ENCODE results near the gene EMD. TPM values are rescaled to one million over a fixed set of nuclear protein-coding genes. Genes with fewer than 3 reads are reported as not detected.

EMD gene
- total and polyA plus RNA-seq, 2 donors from 2014 or later = 79.6 to 102 TPM

GRCh38 chrX:154352012-154352401 lies 27.1 kb upstream of the EMD start:
- Histone ChIP-seq H3K9ac (ENCODE audit: low read length in 3 of 3) (no peak overlapping the region), H3K4me1 (ENCODE audit: control insufficient read depth in 2 of 3, insufficient read depth in 2 of 3, low read depth in 1 of 3, low read length in 3 of 3) (no peaks in the 10 kb centered on the region), H3K9me3 (ENCODE audit: control insufficient read depth in 2 of 3, insufficient read depth in 1 of 3, low read length in 3 of 3) (no peaks in the 10 kb centered on the region), H3K4me3 (ENCODE audit: low read length in 3 of 3) (no peak overlapping the region), H3K27ac (ENCODE audit: low read depth in 2 of 2, low read length in 2 of 2) (no peak overlapping the region), H3K36me3 (ENCODE audit: control insufficient read depth in 2 of 3, insufficient read depth in 3 of 3, low read length in 3 of 3) (peaks cover 0 to 20% (median 5%) of the 10 kb centered on the region in 3 donors), H3K27me3 (ENCODE audit: control insufficient read depth, insufficient read depth, low read length) (no peaks in the 10 kb centered on the region)
- TF ChIP-seq CTCF (IDR thresholded peaks at IDR 0.05; ENCODE audit: borderline replicate concordance, extremely low read depth, insufficient read depth) = no peak
- FAIRE-seq (no peak), DNase-seq (no peak)
- intact Hi-C loops (cut with DNase I) = no loop called here

GRCh38 chrX:154352466-154352865 lies 26.6 kb upstream of the EMD start:
- H3K36me3 ChIP-seq (ENCODE audit: control insufficient read depth in 2 of 3, insufficient read depth in 3 of 3, low read length in 3 of 3) = peaks cover 0 to 20% (median 5%) of the 10 kb centered on the region in 3 donors
- no peak for TF ChIP-seq CTCF (IDR thresholded peaks at IDR 0.05; ENCODE audit: borderline replicate concordance, extremely low read depth, insufficient read depth)
- H3K9me3 ChIP-seq (ENCODE audit: control insufficient read depth in 2 of 3, insufficient read depth in 1 of 3, low read length in 3 of 3) = no peaks in the 10 kb centered on the region
- DNase-seq (no peak), FAIRE-seq (no peak)
- intact Hi-C loops (cut with DNase I) = no loop called here
- H3K27me3 ChIP-seq (ENCODE audit: control insufficient read depth, insufficient read depth, low read length) = no peaks in the 10 kb centered on the region
- H3K27ac ChIP-seq (ENCODE audit: low read depth in 2 of 2, low read length in 2 of 2) = no peak overlapping the region
- H3K4me3 ChIP-seq (ENCODE audit: low read length in 3 of 3) = no peak overlapping the region
- H3K9ac ChIP-seq (ENCODE audit: low read length in 3 of 3) = no peak overlapping the region
- H3K4me1 ChIP-seq (ENCODE audit: control insufficient read depth in 2 of 3, insufficient read depth in 2 of 3, low read depth in 1 of 3, low read length in 3 of 3) = no peaks in the 10 kb centered on the region

GRCh38 chrX:154353172-154353843 lies 25.8 kb upstream of the EMD start:
- H3K4me3 ChIP-seq (ENCODE audit: low read length in 3 of 3) = no peak overlapping the region
- no peak for DNase-seq
- TF ChIP-seq CTCF (IDR thresholded peaks at IDR 0.05; ENCODE audit: borderline replicate concordance, extremely low read depth, insufficient read depth) = no peak
- intact Hi-C loops (cut with DNase I) = no loop called here
- no peaks in the 10 kb centered on the region for H3K27me3 ChIP-seq (ENCODE audit: control insufficient read depth, insufficient read depth, low read length)
- no peak overlapping the region for H3K9ac ChIP-seq (ENCODE audit: low read length in 3 of 3)
- no peaks in the 10 kb centered on the region for H3K9me3 ChIP-seq (ENCODE audit: control insufficient read depth in 2 of 3, insufficient read depth in 1 of 3, low read length in 3 of 3)
- no peak for FAIRE-seq
- H3K4me1 ChIP-seq (ENCODE audit: control insufficient read depth in 2 of 3, insufficient read depth in 2 of 3, low read depth in 1 of 3, low read length in 3 of 3) = no peaks in the 10 kb centered on the region
- no peak overlapping the region for H3K27ac ChIP-seq (ENCODE audit: low read depth in 2 of 2, low read length in 2 of 2)
- peaks cover 0 to 20% (median 6%) of the 10 kb centered on the region in 3 donors for H3K36me3 ChIP-seq (ENCODE audit: control insufficient read depth in 2 of 3, insufficient read depth in 3 of 3, low read length in 3 of 3)

GRCh38 chrX:154354013-154354412 lies 25.1 kb upstream of the EMD start:
- no peak overlapping the region for H3K9ac ChIP-seq (ENCODE audit: low read length in 3 of 3)
- TF ChIP-seq CTCF (IDR thresholded peaks at IDR 0.05; ENCODE audit: borderline replicate concordance, extremely low read depth, insufficient read depth) = no peak
- FAIRE-seq (no peak), DNase-seq (no peak)
- no peaks in the 10 kb centered on the region for H3K27me3 ChIP-seq (ENCODE audit: control insufficient read depth, insufficient read depth, low read length)
- H3K4me1 ChIP-seq (ENCODE audit: control insufficient read depth in 2 of 3, insufficient read depth in 2 of 3, low read depth in 1 of 3, low read length in 3 of 3) = no peaks in the 10 kb centered on the region
- H3K4me3 ChIP-seq (ENCODE audit: low read length in 3 of 3) = no peak overlapping the region
- intact Hi-C loops (cut with DNase I) = no loop called here
- peaks cover 0 to 18% (median 10%) of the 10 kb centered on the region in 3 donors for H3K36me3 ChIP-seq (ENCODE audit: control insufficient read depth in 2 of 3, insufficient read depth in 3 of 3, low read length in 3 of 3)
- H3K9me3 ChIP-seq (ENCODE audit: control insufficient read depth in 2 of 3, insufficient read depth in 1 of 3, low read length in 3 of 3) = no peaks in the 10 kb centered on the region
- no peak overlapping the region for H3K27ac ChIP-seq (ENCODE audit: low read depth in 2 of 2, low read length in 2 of 2)
